OCI-LY3 (cell line): ENCODE data around the gene TP53I11.

ENCODE experiments used
- H2AFZ ChIP-seq: fragments of 200-600, 300-600 bp; shearing (Covaris generic); 2 replicates; pipeline ENCODE4 v1.6.0; 2014; ENCODE audit warnings: antibody characterized with exemption, low read depth, low read length
- H3K27ac ChIP-seq: fragments of 200-600, 300-600 bp; sonication (generic); 2 replicates; pipeline ENCODE4 v1.5.1; 2014; ENCODE audit warnings: mild to moderate bottlenecking, low read length, moderate library complexity, mixed read lengths
- H3K27me3 ChIP-seq: fragments of 200-600, 300-600 bp; sonication (generic); 2 replicates; pipeline ENCODE4 v1.6.1; 2014; ENCODE audit warnings: low read depth, low read length, mixed read lengths
- H3K36me3 ChIP-seq: fragments of 200-600, 300-600 bp; sonication (generic); replicated peaks from 2 replicates; pipeline ENCODE3; 2014; ENCODE audit warnings: low read depth, low read length, mixed read lengths
- H3K4me1 ChIP-seq: fragments of 300-600, 200-600 bp; sonication (generic); 2 replicates; pipeline ENCODE4 v1.6.1; 2014; ENCODE audit warnings: low read length, mixed read lengths
- H3K4me2 ChIP-seq: fragments of 200-600, 300-600 bp; sonication (generic); 2 replicates; pipeline ENCODE4 v1.6.1; 2014; ENCODE audit warnings: low read length, mixed read lengths
- H3K4me3 ChIP-seq: fragments of 300-600, 200-600 bp; sonication (generic); 2 replicates; pipeline ENCODE4 v1.5.1; 2014; ENCODE audit warnings: antibody characterized with exemption, mild to moderate bottlenecking, low read length, moderate library complexity
- H3K79me2 ChIP-seq: fragments of 300-600, 200-600 bp; shearing (Covaris generic); 2 replicates; pipeline ENCODE4 v1.6.1; 2014; ENCODE audit warnings: mild to moderate bottlenecking, low read length, mixed read lengths
- H3K9ac ChIP-seq: fragments of 300-600, 200-600 bp; shearing (Covaris generic); 2 replicates; pipeline ENCODE4 v1.6.0; 2014; ENCODE audit warnings: mild to moderate bottlenecking, low read length, moderate library complexity
- H3K9me3 ChIP-seq: fragments of 200-600, 300-600 bp; shearing (Covaris generic); 2 replicates; pipeline ENCODE4 v1.6.1; 2014; ENCODE audit warnings: low read length, mixed read lengths; ENCODE audit not compliant: insufficient read depth
- H4K20me1 ChIP-seq: fragments of 200-600, 300-600 bp; sonication (generic); 2 replicates; pipeline ENCODE4 v1.6.1; 2016; ENCODE audit warnings: low read length, mixed read lengths; ENCODE audit not compliant: insufficient read depth
- EZH2phosphoT487 ChIP-seq: fragments of 200-600 bp; shearing (Covaris generic); IDR thresholded peaks from 2 replicates; pipeline ENCODE4 v1.6.1; 2018; ENCODE audit warnings: antibody characterized with exemption, mixed run types, low read depth
- TF ChIP-seq, protein P1 (sequence below): fragments of 200-600, 300-600 bp; sonication (generic); IDR thresholded peaks from 2 replicates; pipeline ENCODE4 v1.5.1; 2014; ENCODE audit warnings: antibody characterized with exemption, low read length, low read depth

TP53I11 gene

DNA sequence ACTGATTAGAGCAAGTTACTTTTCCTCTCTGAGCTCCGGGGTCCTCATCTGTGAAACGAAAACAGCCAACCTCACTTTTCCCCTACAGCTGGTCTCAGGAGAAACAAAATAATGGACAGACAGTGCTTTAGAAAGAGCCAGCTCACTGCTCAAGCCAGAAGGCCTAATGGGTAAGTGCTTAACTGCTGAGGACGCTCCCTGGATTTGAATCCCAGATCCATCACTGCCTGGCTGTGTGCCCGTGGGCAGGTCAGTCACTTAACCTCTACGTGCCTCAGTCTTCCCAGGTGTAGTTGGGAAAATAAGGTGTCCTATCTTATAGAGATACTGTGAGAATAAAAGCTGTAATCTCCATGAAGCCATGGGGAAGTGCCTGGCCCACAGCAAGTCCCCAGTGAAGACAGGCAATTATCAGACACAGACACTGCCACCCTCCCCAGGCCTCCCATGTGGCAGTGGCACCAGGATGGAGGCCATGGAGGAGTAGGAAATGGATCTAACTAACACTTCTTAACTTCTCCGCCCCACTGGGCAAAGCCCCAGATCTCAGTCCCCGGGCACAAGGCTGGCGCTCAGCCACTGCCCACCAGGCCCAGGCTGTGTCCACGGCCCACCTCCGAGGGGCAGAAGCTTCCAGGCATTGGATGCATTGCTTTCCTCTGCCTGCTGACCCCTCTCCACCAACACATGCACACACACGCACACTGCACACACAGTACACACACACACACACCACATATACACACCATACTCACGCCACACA lies 9.2 kb downstream of the TP53I11 start:
- Histone ChIP-seq H3K27me3 (no peaks in the 10 kb centered on the region), H3K4me1 (peaks cover 85% of the 10 kb centered on the region), H3K36me3 (peaks cover 47% of the 10 kb centered on the region), H3K9me3 (no peaks in the 10 kb centered on the region), H3K4me2 (peak overlapping the region; percentile 83), H3K27ac (peak overlapping the region; percentile 74), H2AFZ (no peak overlapping the region), H3K79me2 (peaks cover 65% of the 10 kb centered on the region), H3K4me3 (peak overlapping the region; percentile 75; the same call in 1 of the 2 replicates), H4K20me1 (peaks cover 17% of the 10 kb centered on the region), H3K9ac (peak overlapping the region; percentile 68; the same call in 1 of the 2 replicates)
- TF ChIP-seq EZH2phosphoT487: no peak
- TF ChIP-seq, protein P1, sequence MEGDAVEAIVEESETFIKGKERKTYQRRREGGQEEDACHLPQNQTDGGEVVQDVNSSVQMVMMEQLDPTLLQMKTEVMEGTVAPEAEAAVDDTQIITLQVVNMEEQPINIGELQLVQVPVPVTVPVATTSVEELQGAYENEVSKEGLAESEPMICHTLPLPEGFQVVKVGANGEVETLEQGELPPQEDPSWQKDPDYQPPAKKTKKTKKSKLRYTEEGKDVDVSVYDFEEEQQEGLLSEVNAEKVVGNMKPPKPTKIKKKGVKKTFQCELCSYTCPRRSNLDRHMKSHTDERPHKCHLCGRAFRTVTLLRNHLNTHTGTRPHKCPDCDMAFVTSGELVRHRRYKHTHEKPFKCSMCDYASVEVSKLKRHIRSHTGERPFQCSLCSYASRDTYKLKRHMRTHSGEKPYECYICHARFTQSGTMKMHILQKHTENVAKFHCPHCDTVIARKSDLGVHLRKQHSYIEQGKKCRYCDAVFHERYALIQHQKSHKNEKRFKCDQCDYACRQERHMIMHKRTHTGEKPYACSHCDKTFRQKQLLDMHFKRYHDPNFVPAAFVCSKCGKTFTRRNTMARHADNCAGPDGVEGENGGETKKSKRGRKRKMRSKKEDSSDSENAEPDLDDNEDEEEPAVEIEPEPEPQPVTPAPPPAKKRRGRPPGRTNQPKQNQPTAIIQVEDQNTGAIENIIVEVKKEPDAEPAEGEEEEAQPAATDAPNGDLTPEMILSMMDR: no peak

DNA sequence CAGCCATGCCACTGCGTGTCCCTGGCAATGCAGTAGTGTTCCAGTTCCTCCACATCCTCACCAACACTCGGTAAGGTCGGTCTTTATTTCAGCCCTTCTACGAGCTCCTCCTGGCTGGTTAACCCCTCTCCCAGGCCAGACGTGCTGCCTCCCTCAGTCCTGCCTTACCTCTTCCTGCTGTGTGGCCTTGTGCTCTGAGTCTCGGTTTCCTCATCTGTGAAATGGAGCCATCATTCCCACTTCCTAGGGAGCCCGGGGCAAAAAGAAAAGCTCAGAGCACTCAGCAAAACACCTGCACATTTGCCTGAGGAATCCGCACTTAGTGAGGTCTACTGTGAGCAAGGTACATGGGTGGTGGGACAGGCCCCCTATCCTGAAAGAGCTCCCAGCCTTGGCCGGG lies 9.8 kb downstream of the TP53I11 start:
- Histone ChIP-seq H3K27me3 (no peaks in the 10 kb centered on the region), H3K27ac (no peak overlapping the region), H3K79me2 (peaks cover 64% of the 10 kb centered on the region), H3K9me3 (no peaks in the 10 kb centered on the region), H4K20me1 (peaks cover 11% of the 10 kb centered on the region), H2AFZ (no peak overlapping the region), H3K36me3 (peaks cover 51% of the 10 kb centered on the region), H3K4me1 (peaks cover 86% of the 10 kb centered on the region), H3K4me2 (no peak overlapping the region; the same call in 1 of the 2 replicates), H3K9ac (no peak overlapping the region), H3K4me3 (no peak overlapping the region)
- no peak for TF ChIP-seq EZH2phosphoT487
- TF ChIP-seq, protein P1: no peak

DNA sequence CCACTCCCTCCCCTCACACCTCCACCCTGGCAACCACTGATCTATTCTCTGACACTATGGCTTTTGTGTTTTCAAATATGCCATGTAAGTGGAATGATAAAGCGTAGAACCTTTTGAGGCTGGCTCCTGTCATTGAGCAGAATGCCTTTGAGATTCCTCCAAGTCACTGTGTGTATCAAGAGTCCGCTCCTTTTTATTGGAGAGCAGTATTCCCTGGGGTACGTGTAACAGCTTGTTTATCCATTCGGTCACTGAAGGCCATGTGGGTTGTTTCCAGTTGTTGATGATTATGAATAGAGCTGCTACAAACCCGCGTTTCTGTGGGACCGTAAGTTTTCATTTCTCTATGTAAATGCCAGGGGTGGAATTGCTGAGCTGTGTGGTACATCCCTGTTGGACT lies 10.3 kb downstream of the TP53I11 start:
- no peak overlapping the region for H3K4me2 ChIP-seq
- peaks cover 82% of the 10 kb centered on the region for H3K4me1 ChIP-seq
- peaks cover 47% of the 10 kb centered on the region for H3K36me3 ChIP-seq
- peaks cover 7% of the 10 kb centered on the region; the same call in 1 of the 2 replicates for H4K20me1 ChIP-seq
- H3K79me2 ChIP-seq: peaks cover 60% of the 10 kb centered on the region
- TF ChIP-seq, protein P1: no peak
- no peak for TF ChIP-seq EZH2phosphoT487
- H3K9ac ChIP-seq: no peak overlapping the region
- no peaks in the 10 kb centered on the region for H3K27me3 ChIP-seq
- H2AFZ ChIP-seq: no peak overlapping the region
- H3K9me3 ChIP-seq: no peaks in the 10 kb centered on the region
- no peak overlapping the region for H3K27ac ChIP-seq
- no peak overlapping the region for H3K4me3 ChIP-seq

DNA sequence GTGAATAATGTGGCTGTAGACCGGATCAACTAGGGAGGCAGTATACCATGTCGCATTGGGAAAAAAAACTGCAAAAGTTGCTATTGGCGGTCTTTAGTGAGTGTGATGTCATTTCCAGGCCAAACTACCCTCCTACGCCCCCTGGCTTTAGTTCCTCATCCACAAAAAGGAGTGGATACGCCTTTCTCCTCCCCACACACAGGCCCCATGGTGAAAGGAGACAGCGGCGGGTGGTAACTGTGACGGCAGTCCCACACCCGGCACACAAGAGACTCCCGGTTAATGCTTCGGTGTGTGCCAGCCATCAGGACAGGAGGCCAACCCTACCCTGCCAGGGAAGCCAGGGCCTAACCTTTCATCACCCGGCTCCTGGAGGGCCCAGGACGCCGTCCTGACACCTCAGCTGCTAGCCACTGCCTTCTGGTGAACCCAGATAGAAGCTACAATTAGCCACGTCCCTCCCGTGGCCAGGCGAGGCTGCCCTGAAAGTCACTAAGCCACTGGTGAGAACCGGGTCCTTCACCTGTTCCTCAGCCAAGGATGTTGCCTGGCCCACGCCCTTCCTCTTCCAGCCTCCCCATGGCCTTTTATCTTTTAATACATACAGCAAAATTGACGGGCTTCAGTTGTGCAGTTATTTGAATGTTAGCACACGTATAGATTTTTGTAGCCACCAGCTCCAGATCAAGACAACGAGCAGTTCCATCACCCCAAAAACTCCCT lies 10.8 kb downstream of the TP53I11 start:
- peak overlapping the region; percentile 7; the same call in 1 of the 2 replicates for H3K9ac ChIP-seq
- no peak overlapping the region for H3K4me3 ChIP-seq
- H2AFZ ChIP-seq: no peak overlapping the region
- H3K36me3 ChIP-seq: peaks cover 52% of the 10 kb centered on the region
- peaks cover 76% of the 10 kb centered on the region for H3K4me1 ChIP-seq
- H3K9me3 ChIP-seq: no peaks in the 10 kb centered on the region
- TF ChIP-seq, protein P1: peak; percentile 34
- TF ChIP-seq EZH2phosphoT487: no peak
- H3K79me2 ChIP-seq: peaks cover 54% of the 10 kb centered on the region
- H3K27ac ChIP-seq: no peak overlapping the region
- peaks cover 4% of the 10 kb centered on the region; the same call in 1 of the 2 replicates for H4K20me1 ChIP-seq
- no peaks in the 10 kb centered on the region for H3K27me3 ChIP-seq
- peak overlapping the region; percentile 20; the same call in 1 of the 2 replicates for H3K4me2 ChIP-seq
